Keratinocyte (primary cell): ENCODE measurements around the gene OSGEPL1. TPM values are rescaled to one million over a fixed set of nuclear protein-coding genes. Genes with fewer than 3 reads are reported as not detected.

ENCODE experiments used
- DNase-seq: peaks from one replicate; pipeline ENCODE4 v3.0.0-alpha.2; 2011; ENCODE audit warnings: low read depth, missing footprints, low spot score
- FAIRE-seq: peaks from 2 replicates; lab custom pipeline; 2011; peaks lifted over from hg19 to GRCh38; lab: Jason Lieb, UNC
- H2AFZ ChIP-seq: 2 replicates; pipeline ENCODE4 v1.6.0; 2012; ENCODE audit warnings: low read length, control low read depth, inconsistent platforms; ENCODE audit not compliant: control insufficient read depth
- H3K27ac ChIP-seq: 2 replicates; pipeline ENCODE4 v1.5.1; 2011; ENCODE audit warnings: low read length; ENCODE audit not compliant: control insufficient read depth, insufficient read depth
- H3K27me3 ChIP-seq: 3 replicates; pipeline ENCODE4 v1.6.0; 2011; ENCODE audit warnings: low read length; ENCODE audit not compliant: control insufficient read depth, insufficient read depth; ENCODE audit errors: extremely low read depth
- H3K36me3 ChIP-seq, 2 experiments: 2 replicates in 1 of 2; 3 replicates in 1 of 2; pipeline ENCODE4 v1.5.1; 2011; ENCODE audit warnings: low read length in 2 of 2, mild to moderate bottlenecking in 1 of 2; ENCODE audit not compliant: control insufficient read depth in 2 of 2, insufficient read depth in 2 of 2; ENCODE audit errors: extremely low read depth in 1 of 2
- H3K4me1 ChIP-seq: 3 replicates; pipeline ENCODE4 v1.5.1; 2011; ENCODE audit warnings: low read length; ENCODE audit not compliant: control insufficient read depth, insufficient read depth; ENCODE audit errors: extremely low read depth
- H3K4me2 ChIP-seq: 3 replicates; pipeline ENCODE4 v1.6.0; 2011; ENCODE audit warnings: low read depth, low read length; ENCODE audit not compliant: control insufficient read depth, insufficient read depth; ENCODE audit errors: extremely low read depth
- H3K4me3 ChIP-seq, 3 experiments: fragments of 200-600 bp in 1 of 3; sonication (generic) in 1 of 3; 2 replicates in 2 of 3; 3 replicates in 1 of 3; pipeline ENCODE4 v1.5.1; 2011 to 2016; ENCODE audit warnings: low read length in 3 of 3, mild to moderate bottlenecking in 3 of 3, control low read depth in 2 of 3, inconsistent platforms in 1 of 3, low read depth in 1 of 3, mixed read lengths in 1 of 3, mixed run types in 1 of 3, moderate library complexity in 1 of 3; ENCODE audit not compliant: control insufficient read depth in 2 of 3, insufficient read depth in 2 of 3; ENCODE audit errors: extremely low read depth in 1 of 3
- H3K79me2 ChIP-seq: 2 replicates; pipeline ENCODE4 v1.6.0; 2012; ENCODE audit warnings: low read length; ENCODE audit not compliant: control insufficient read depth, insufficient read depth
- H3K9ac ChIP-seq: 3 replicates; pipeline ENCODE4 v1.6.0; 2011; ENCODE audit warnings: low read length; ENCODE audit not compliant: control insufficient read depth, insufficient read depth; ENCODE audit errors: extremely low read depth
- H3K9me1 ChIP-seq: 3 replicates; pipeline ENCODE4 v1.6.0; 2011; ENCODE audit warnings: low read length; ENCODE audit not compliant: control insufficient read depth, insufficient read depth; ENCODE audit errors: extremely low read depth
- H3K9me3 ChIP-seq: 2 replicates; pipeline ENCODE4 v1.5.1; 2012; ENCODE audit warnings: low read depth, low read length; ENCODE audit not compliant: control insufficient read depth
- H4K20me1 ChIP-seq: 3 replicates; pipeline ENCODE4 v1.6.0; 2011; ENCODE audit warnings: low read length; ENCODE audit not compliant: control insufficient read depth, insufficient read depth; ENCODE audit errors: extremely low read depth
- CTCF ChIP-seq, 3 experiments: IDR thresholded peaks in 1 of 3; conservative IDR thresholded peaks in 1 of 3; optimal IDR thresholded peaks in 1 of 3; 2 replicates in 2 of 3; 3 replicates in 1 of 3; pipeline versions ENCODE3 to v1.5.1; 2011; ENCODE audit warnings: low read length in 3 of 3, mild to moderate bottlenecking in 3 of 3, moderate library complexity in 2 of 3, control low read depth in 1 of 3, inconsistent platforms in 1 of 3; ENCODE audit not compliant: insufficient read depth in 2 of 3; ENCODE audit errors: extremely low read depth in 1 of 3
- EZH2 ChIP-seq: IDR thresholded peaks from one replicate; pipeline ENCODE4 v1.6.1; 2012; ENCODE audit warnings: inconsistent platforms, mild to moderate bottlenecking, low read length, moderate library complexity
- dilution Hi-C: fragments of 300-500 bp; cut with MboI; formaldehyde crosslinking; loops from one replicate; pipeline ENCODE4 v1.7.0; 2020; ENCODE audit warnings: low sequenced_read_pairs; ENCODE audit not compliant: extremely low pct_ligation_motif_present
- polyA plus RNA-seq, 5 experiments: library from polyadenylated mRNA; depleted of rRNA in 3 of 5; stranded (reverse) in 3 of 5; stranded (forward) in 1 of 5; unstranded in 1 of 5; fragments of >200 nt; gene quantifications; 1 replicate in 1 of 5; 2 replicates in 3 of 5; 3 replicates in 1 of 5; pipeline versions ENCODE4 v1.2.1 to v1.2.3, GENCODE V29; 2011 to 2012; ENCODE audit warnings: missing spikeins in 2 of 5, low read depth in 1 of 5, low replicate concordance in 1 of 5

The OSGEPL1 gene
- polyA plus RNA-seq, 1 donor (not counting 4 experiments of a cell fraction or from before 2014, with no cell fraction given), result 12.0 TPM

DNA sequence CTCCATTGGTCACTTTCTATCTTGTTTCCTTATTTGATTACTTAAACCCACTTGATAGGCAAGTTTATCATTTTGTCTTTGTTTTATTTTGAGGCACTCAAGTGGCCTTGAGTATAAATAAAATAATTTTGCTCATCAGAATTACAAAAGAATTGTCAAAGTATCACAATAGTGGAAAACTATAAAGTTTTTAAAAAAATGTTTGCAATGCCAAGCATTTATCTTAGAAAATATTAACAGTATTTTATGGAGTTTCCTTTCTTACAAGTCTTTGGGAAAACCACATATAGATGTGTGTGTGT lies 36.4 kb upstream of the OSGEPL1 start:
- Histone ChIP-seq H3K27ac (no peak overlapping the region), H4K20me1 (peaks cover 3% of the 10 kb centered on the region), H3K4me2 (no peak overlapping the region), H3K4me1 (peaks cover 21% of the 10 kb centered on the region), H2AFZ (no peak overlapping the region), H3K4me3 (no peak overlapping the region), H3K36me3 (peaks cover 2 to 16% of the 10 kb centered on the region in 2 experiments), H3K9ac (no peak overlapping the region), H3K27me3 (no peaks in the 10 kb centered on the region), H3K79me2 (peaks cover 4% of the 10 kb centered on the region), H3K9me3 (no peaks in the 10 kb centered on the region), H3K9me1 (no peaks in the 10 kb centered on the region)
- FAIRE-seq (no peak), DNase-seq (no peak)
- dilution Hi-C loops, result no loop called here
- TF ChIP-seq CTCF (optimal IDR thresholded peaks at IDR 0.05 in 1 of 3, IDR thresholded peaks at IDR 0.05 in 1 of 3, conservative IDR thresholded peaks at IDR 0.05 in 1 of 3; ENCODE audit: extremely low read depth in 1 of 3, insufficient read depth in 2 of 3, low read length in 3 of 3), result no peak
- no peak for TF ChIP-seq EZH2

GRCh38 chr2:189798312-189799029 lies 35.9 kb upstream of the OSGEPL1 start:
- Histone ChIP-seq H3K36me3 (peaks cover 3 to 16% of the 10 kb centered on the region in 2 experiments), H3K27ac (no peak overlapping the region), H3K27me3 (no peaks in the 10 kb centered on the region), H3K4me3 (no peak overlapping the region), H2AFZ (no peak overlapping the region), H4K20me1 (peaks cover 3% of the 10 kb centered on the region), H3K9me3 (no peaks in the 10 kb centered on the region), H3K4me1 (peaks cover 21% of the 10 kb centered on the region), H3K9me1 (no peaks in the 10 kb centered on the region), H3K4me2 (no peak overlapping the region), H3K9ac (no peak overlapping the region), H3K79me2 (peaks cover 4% of the 10 kb centered on the region)
- dilution Hi-C loops, result no loop called here
- FAIRE-seq (no peak), DNase-seq (no peak)
- TF ChIP-seq CTCF (optimal IDR thresholded peaks at IDR 0.05 in 1 of 3, IDR thresholded peaks at IDR 0.05 in 1 of 3, conservative IDR thresholded peaks at IDR 0.05 in 1 of 3; ENCODE audit: extremely low read depth in 1 of 3, insufficient read depth in 2 of 3, low read length in 3 of 3), result peak in 1 of 3 experiments; percentile 54
- TF ChIP-seq EZH2, result no peak
